A673 (cell line): ENCODE data around the gene SLC41A3. TPM values are rescaled to one million over a fixed set of nuclear protein-coding genes. Genes with fewer than 3 reads are reported as not detected.

Source experiments
- BruUV-seq: library from RNA; stranded (reverse); fragments of 400-500 nt; replicated peaks from 2 replicates; lab custom pipeline; 2021; lab: Mats Ljungman, UMichigan
- CTCF ChIA-PET: fragments of 300-600 bp; sonication (Branson Sonifier 250); formaldehyde crosslinking; loops from one replicate; lab custom pipeline; 2022; ENCODE audit warnings: antibody characterized with exemption; lab: Charles Lee
- POLR2A ChIA-PET: fragments of 300-600 bp; sonication (Branson Sonifier 250); formaldehyde crosslinking; loops from one replicate; lab custom pipeline; 2022; ENCODE audit warnings: antibody characterized with exemption; ENCODE audit not compliant: low non-redundant PET; lab: Charles Lee
- DNase-seq: peaks from one replicate; pipeline ENCODE4 v3.0.0-alpha.2; 2015; ENCODE audit warnings: low spot score
- H3K27ac ChIP-seq: fragments of 200-600 bp; sonication (generic); 2 replicates; pipeline ENCODE4 v1.5.1; 2016; ENCODE audit warnings: mixed run types, low read depth, mild to moderate bottlenecking, mixed read lengths, antibody characterized with exemption, low read length; ENCODE audit not compliant: poor library complexity, severe bottlenecking
- H3K27me3 ChIP-seq: fragments of 200-600 bp; sonication (generic); replicated peaks from 2 replicates; pipeline ENCODE4 v1.6.1; 2017; ENCODE audit warnings: mixed run types, low read depth, mild to moderate bottlenecking, mixed read lengths, antibody characterized with exemption, low read length; ENCODE audit not compliant: insufficient read depth, poor library complexity
- H3K36me3 ChIP-seq: fragments of 200-600 bp; sonication (generic); 2 replicates; pipeline ENCODE4 v1.6.1; 2016; ENCODE audit warnings: mixed run types, mild to moderate bottlenecking, mixed read lengths, antibody characterized with exemption, low read length; ENCODE audit not compliant: insufficient read depth, poor library complexity, severe bottlenecking
- H3K4me1 ChIP-seq: fragments of 200-600 bp; sonication (generic); 2 replicates; pipeline ENCODE4 v1.6.1; 2017; ENCODE audit warnings: mixed run types, mild to moderate bottlenecking, mixed read lengths, antibody characterized with exemption, low read length; ENCODE audit not compliant: insufficient read depth, poor library complexity, severe bottlenecking
- H3K4me3 ChIP-seq: fragments of 200-600 bp; sonication (generic); 2 replicates; pipeline ENCODE4 v1.5.1; 2016; ENCODE audit warnings: low read depth, mixed run types, mild to moderate bottlenecking, mixed read lengths, low read length; ENCODE audit not compliant: poor library complexity, severe bottlenecking
- H3K9me3 ChIP-seq: fragments of 200-600 bp; sonication (generic); 2 replicates; pipeline ENCODE4 v1.6.1; 2016; ENCODE audit warnings: mixed run types, low read depth, mild to moderate bottlenecking, mixed read lengths, antibody characterized with exemption, low read length; ENCODE audit not compliant: poor library complexity, severe bottlenecking
- EZH2 ChIP-seq: fragments of 200-600 bp; sonication (generic); IDR thresholded peaks from 2 replicates; pipeline ENCODE4 v1.6.1; 2017; ENCODE audit warnings: borderline replicate concordance, low read depth, mild to moderate bottlenecking, mixed read lengths, antibody characterized with exemption, low read length; ENCODE audit not compliant: poor library complexity, severe bottlenecking
- intact Hi-C: fragments of 100-400 bp; cut with micrococcal nuclease; formaldehyde crosslinking; loops from one replicate; pipeline ENCODE4 v1.10.0; 2022; ENCODE audit not compliant: unreplicated experiment
- total RNA-seq: library from RNA; stranded (reverse); gene quantifications from 2 replicates; pipeline ENCODE4 v1.2.3, GENCODE V29; 2021
- TF ChIP-seq, protein P1 (sequence below): fragments of 300-800, 200-600 bp; sonication (generic); conservative IDR thresholded peaks from 2 replicates; pipeline ENCODE4 v1.5.1; 2017; ENCODE audit warnings: low read depth, mild to moderate bottlenecking, antibody characterized with exemption, low read length, moderate library complexity, mixed read lengths

SLC41A3 gene
- total RNA-seq, 1 experiment from 2014 or later: 56.5 TPM

DNA sequence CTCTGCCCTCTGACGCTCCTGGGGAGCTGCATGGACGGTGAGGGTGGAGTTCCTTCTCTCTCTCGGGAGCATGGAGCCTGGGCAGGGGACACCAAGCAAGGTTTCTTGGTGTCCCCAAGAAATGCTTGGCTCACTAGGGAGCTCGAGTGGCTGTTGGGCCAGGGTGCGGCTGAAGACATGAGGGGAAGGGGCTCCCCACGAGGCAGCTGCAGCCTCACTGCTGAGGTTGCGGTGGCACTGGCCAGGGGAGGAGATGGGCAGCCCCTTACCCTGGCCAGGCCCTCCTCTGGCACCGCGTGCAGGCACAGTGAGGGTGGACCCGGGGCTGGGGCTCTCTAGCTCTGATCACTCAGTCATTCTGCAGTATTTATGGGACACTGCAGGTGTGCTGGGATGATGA, 43.5 kb upstream of the SLC41A3 start:
- no peak for DNase-seq
- Histone ChIP-seq H3K36me3 (no peaks in the 10 kb centered on the region), H3K9me3 (no peaks in the 10 kb centered on the region), H3K27me3 (no peaks in the 10 kb centered on the region), H3K27ac (no peak overlapping the region), H3K4me1 (no peaks in the 10 kb centered on the region), H3K4me3 (no peak overlapping the region)
- BruUV-seq: no TSS peak
- ChIA-PET CTCF (no interaction called here), POLR2A (no interaction called here)
- TF ChIP-seq, protein P1, sequence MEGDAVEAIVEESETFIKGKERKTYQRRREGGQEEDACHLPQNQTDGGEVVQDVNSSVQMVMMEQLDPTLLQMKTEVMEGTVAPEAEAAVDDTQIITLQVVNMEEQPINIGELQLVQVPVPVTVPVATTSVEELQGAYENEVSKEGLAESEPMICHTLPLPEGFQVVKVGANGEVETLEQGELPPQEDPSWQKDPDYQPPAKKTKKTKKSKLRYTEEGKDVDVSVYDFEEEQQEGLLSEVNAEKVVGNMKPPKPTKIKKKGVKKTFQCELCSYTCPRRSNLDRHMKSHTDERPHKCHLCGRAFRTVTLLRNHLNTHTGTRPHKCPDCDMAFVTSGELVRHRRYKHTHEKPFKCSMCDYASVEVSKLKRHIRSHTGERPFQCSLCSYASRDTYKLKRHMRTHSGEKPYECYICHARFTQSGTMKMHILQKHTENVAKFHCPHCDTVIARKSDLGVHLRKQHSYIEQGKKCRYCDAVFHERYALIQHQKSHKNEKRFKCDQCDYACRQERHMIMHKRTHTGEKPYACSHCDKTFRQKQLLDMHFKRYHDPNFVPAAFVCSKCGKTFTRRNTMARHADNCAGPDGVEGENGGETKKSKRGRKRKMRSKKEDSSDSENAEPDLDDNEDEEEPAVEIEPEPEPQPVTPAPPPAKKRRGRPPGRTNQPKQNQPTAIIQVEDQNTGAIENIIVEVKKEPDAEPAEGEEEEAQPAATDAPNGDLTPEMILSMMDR: no peak
- TF ChIP-seq EZH2: no peak
- intact Hi-C loops: no loop called here

DNA sequence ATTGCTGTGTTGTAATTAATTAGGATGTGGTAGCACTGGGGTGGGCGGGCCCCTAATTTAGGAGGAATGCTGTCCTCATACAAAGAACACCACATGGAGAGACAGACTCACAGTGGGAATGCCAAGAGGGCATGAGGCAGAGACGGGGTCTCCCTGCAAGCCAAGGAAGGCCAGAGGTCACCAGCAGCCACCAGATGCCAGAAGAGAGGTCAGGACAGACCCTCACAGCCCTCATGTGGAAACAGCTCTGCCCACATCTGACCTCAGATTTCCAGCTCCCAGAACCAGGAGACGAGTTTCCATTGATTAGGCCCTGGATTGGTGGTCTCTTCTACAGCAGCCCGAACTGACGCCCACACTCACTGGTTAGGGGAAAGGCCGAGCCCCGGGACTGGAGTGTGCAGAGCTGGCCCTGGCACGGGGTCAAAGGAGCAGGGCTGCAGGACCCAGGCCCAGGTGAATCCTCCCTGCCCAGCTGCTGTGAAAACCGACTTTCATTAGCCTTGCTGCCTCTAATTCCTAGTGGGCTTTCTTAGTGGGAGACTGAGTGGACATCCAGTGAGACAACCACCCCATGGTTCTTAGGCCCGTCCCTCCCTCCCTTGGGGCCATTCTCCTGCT, 43.0 kb upstream of the SLC41A3 start:
- H3K27me3 ChIP-seq: no peaks in the 10 kb centered on the region
- no peak overlapping the region for H3K27ac ChIP-seq
- no TSS peak for BruUV-seq
- H3K9me3 ChIP-seq: no peaks in the 10 kb centered on the region
- intact Hi-C loops: no loop called here
- H3K4me1 ChIP-seq: no peaks in the 10 kb centered on the region
- ChIA-PET CTCF (no interaction called here), POLR2A (no interaction called here)
- TF ChIP-seq EZH2: no peak
- TF ChIP-seq, protein P1: no peak
- no peaks in the 10 kb centered on the region for H3K36me3 ChIP-seq
- DNase-seq: no peak
- H3K4me3 ChIP-seq: no peak overlapping the region

DNA sequence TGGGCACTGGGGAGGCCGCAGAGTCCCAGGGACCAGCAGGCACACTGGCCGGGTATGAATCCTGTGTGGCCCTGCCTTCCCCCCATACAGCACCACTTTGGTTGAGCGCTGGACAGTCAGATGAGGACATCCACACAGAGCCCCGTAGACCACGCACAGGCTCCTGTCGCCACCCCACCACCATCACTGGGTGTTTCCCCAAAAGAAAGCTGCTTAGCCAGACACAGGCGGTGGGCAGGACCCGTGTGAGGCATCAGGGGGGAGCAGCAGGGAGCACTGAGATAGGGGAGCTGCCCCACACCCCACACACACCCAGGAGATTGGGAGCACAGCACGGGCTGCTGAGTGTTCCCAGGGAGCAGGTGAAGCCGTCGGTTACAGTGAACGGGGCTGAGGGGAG, 42.4 kb upstream of the SLC41A3 start:
- DNase-seq: no peak
- H3K4me3 ChIP-seq: no peak overlapping the region
- POLR2A ChIA-PET: no interaction called here
- no peaks in the 10 kb centered on the region for H3K27me3 ChIP-seq
- BruUV-seq: no TSS peak
- H3K4me1 ChIP-seq: no peaks in the 10 kb centered on the region
- CTCF ChIA-PET: no interaction called here
- no peak for TF ChIP-seq EZH2
- TF ChIP-seq, protein P1: no peak
- no peak overlapping the region for H3K27ac ChIP-seq
- H3K36me3 ChIP-seq: no peaks in the 10 kb centered on the region
- H3K9me3 ChIP-seq: no peaks in the 10 kb centered on the region
- intact Hi-C loops: no loop called here
